KMS-11 (cell line): ENCODE results near the gene PLBD1.

Experiments
- H2AFZ ChIP-seq: fragments of 200-600 bp; sonication (generic); 2 replicates; pipeline ENCODE4 v1.6.1; 2016; ENCODE audit warnings: antibody characterized with exemption, mixed run types, low read depth
- H3K27ac ChIP-seq: fragments of 200-600 bp; sonication (generic); 2 replicates; pipeline ENCODE4 v1.6.1; 2016; ENCODE audit warnings: mild to moderate bottlenecking, mixed run types
- H3K27me3 ChIP-seq: fragments of 200-600 bp; sonication (generic); 2 replicates; pipeline ENCODE4 v1.6.1; 2017; ENCODE audit warnings: mild to moderate bottlenecking, low read depth, mixed run types, moderate library complexity; ENCODE audit not compliant: insufficient read depth
- H3K36me3 ChIP-seq: fragments of 200-600 bp; sonication (generic); 2 replicates; pipeline ENCODE4 v1.6.1; 2017; ENCODE audit warnings: mild to moderate bottlenecking, mixed run types; ENCODE audit not compliant: insufficient read depth
- H3K4me1 ChIP-seq: fragments of 200-600 bp; sonication (generic); 2 replicates; pipeline ENCODE4 v1.6.1; 2016; ENCODE audit warnings: mild to moderate bottlenecking, low read depth, mixed run types; ENCODE audit not compliant: poor library complexity, severe bottlenecking
- H3K4me2 ChIP-seq: fragments of 200-600 bp; sonication (generic); 2 replicates; pipeline ENCODE4 v1.7.0; 2016; ENCODE audit warnings: mild to moderate bottlenecking, mixed run types
- H3K4me3 ChIP-seq: fragments of 200-600 bp; sonication (generic); IDR thresholded peaks from 2 replicates; pipeline ENCODE4 v1.6.1; 2017; ENCODE audit warnings: low read depth, low read length, mixed read lengths; ENCODE audit not compliant: insufficient read depth
- H3K79me2 ChIP-seq: fragments of 200-600 bp; sonication (generic); 2 replicates; pipeline ENCODE4 v1.6.1; 2016; ENCODE audit warnings: low read depth, mixed run types; ENCODE audit not compliant: insufficient read depth
- H3K9ac ChIP-seq: fragments of 200-600 bp; sonication (generic); 2 replicates; pipeline ENCODE4 v1.6.1; 2016; ENCODE audit warnings: mild to moderate bottlenecking, mixed run types
- H4K20me1 ChIP-seq: fragments of 200-600 bp; sonication (generic); 2 replicates; pipeline ENCODE4 v1.6.1; 2016; ENCODE audit warnings: mild to moderate bottlenecking, mixed run types; ENCODE audit not compliant: insufficient read depth
- CTCF ChIP-seq: fragments of 200-600 bp; sonication (generic); conservative IDR thresholded peaks from 2 replicates; pipeline ENCODE4 v1.6.1; 2017; ENCODE audit warnings: low read depth, mild to moderate bottlenecking, antibody characterized with exemption, low read length, moderate library complexity, mixed read lengths

PLBD1 gene

GRCh38 chr12:14570231-14570630 lies 2.5 kb upstream of the PLBD1 start:
- Histone ChIP-seq H3K4me2 (no peak overlapping the region), H3K27me3 (no peaks in the 10 kb centered on the region), H3K9ac (no peak overlapping the region), H3K36me3 (no peaks in the 10 kb centered on the region), H3K79me2 (no peaks in the 10 kb centered on the region), H2AFZ (no peak overlapping the region), H3K4me1 (no peaks in the 10 kb centered on the region), H3K4me3 (no peak overlapping the region), H3K27ac (no peak overlapping the region), H4K20me1 (no peaks in the 10 kb centered on the region)
- TF ChIP-seq CTCF, result no peak

GRCh38 chr12:14564336-14564959 lies 3.2 kb downstream of the PLBD1 start:
- Histone ChIP-seq H3K27me3 (no peaks in the 10 kb centered on the region), H3K4me2 (no peak overlapping the region), H3K36me3 (no peaks in the 10 kb centered on the region), H3K27ac (no peak overlapping the region), H3K9ac (no peak overlapping the region), H3K4me3 (no peak overlapping the region), H3K79me2 (no peaks in the 10 kb centered on the region), H4K20me1 (no peaks in the 10 kb centered on the region), H3K4me1 (no peaks in the 10 kb centered on the region), H2AFZ (no peak overlapping the region)
- no peak for TF ChIP-seq CTCF

GRCh38 chr12:14563046-14563445 lies 4.6 kb downstream of the PLBD1 start:
- Histone ChIP-seq H4K20me1 (no peaks in the 10 kb centered on the region), H3K36me3 (no peaks in the 10 kb centered on the region), H3K27me3 (no peaks in the 10 kb centered on the region), H3K27ac (no peak overlapping the region), H3K9ac (no peak overlapping the region), H3K4me1 (no peaks in the 10 kb centered on the region), H2AFZ (no peak overlapping the region), H3K79me2 (no peaks in the 10 kb centered on the region), H3K4me3 (no peak overlapping the region), H3K4me2 (no peak overlapping the region)
- no peak for TF ChIP-seq CTCF

- H3K79me2 ChIP-seq, result no peaks in the 10 kb centered on the region
- H3K36me3 ChIP-seq, result no peaks in the 10 kb centered on the region
- H3K27me3 ChIP-seq, result no peaks in the 10 kb centered on the region
- no peak overlapping the region for H3K4me3 ChIP-seq
- H2AFZ ChIP-seq, result no peak overlapping the region
- no peaks in the 10 kb centered on the region for H4K20me1 ChIP-seq
- TF ChIP-seq CTCF, result no peak
- no peaks in the 10 kb centered on the region for H3K4me1 ChIP-seq
- no peak overlapping the region for H3K9ac ChIP-seq
- no peak overlapping the region for H3K4me2 ChIP-seq
- H3K27ac ChIP-seq, result no peak overlapping the region
These were observed 5.4 kb downstream of the PLBD1 start for GRCh38 chr12:14562279-14562678.
